Right renal pelvis (tissue), 4 donors: ENCODE measurements around the gene SMPD3. TPM values are rescaled to one million over a fixed set of nuclear protein-coding genes. Genes with fewer than 3 reads are reported as not detected.

Source experiments
- DNase-seq, 4 donors: peaks; one replicate each; pipeline ENCODE4 v3.0.0-alpha.2; 2013; ENCODE audit warnings: low read depth in 4 of 4, low spot score in 3 of 4, missing footprints in 1 of 4
- polyA plus RNA-seq, 4 donors: library from polyadenylated mRNA; unstranded; fragments of 120-200 nt; gene quantifications; one replicate each; pipeline ENCODE4 v1.2.1, GENCODE V29; 2013; ENCODE audit not compliant: insufficient read length in 4 of 4

The SMPD3 gene
- polyA plus RNA-seq, 4 donors: 1.1 to 1.5 (median 1.2) TPM

DNA sequence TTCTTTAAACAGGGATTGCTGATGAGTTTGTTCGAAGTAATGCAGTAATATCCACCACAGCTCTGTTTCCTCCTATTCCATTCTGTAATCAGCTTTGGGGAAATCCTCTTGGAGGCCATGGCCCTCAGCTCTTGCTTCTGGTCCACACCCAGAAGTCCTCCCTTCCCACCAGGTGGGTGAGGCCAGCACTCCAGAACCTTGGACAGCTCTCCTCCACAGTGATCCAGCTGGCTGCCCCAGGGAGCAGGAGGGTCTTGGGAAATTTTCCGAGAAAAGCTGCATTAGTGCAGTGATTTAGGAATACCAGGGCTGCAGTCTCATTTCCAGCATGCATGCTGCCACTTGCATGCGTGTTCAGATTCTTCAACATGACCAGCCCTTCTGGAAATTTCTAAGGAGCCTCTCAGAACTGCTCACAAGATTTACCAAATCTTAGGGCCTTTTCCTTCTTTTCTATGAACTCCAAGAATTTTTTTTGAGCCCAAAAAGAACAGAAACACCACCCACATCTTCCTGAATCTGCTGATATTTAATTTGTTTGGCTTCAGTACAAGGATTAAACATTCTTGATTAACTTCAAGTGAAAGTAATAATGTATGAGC, 4.2 kb downstream of the SMPD3 start:
- peak; percentile 40 to 59 (median 49) for DNase-seq

DNA sequence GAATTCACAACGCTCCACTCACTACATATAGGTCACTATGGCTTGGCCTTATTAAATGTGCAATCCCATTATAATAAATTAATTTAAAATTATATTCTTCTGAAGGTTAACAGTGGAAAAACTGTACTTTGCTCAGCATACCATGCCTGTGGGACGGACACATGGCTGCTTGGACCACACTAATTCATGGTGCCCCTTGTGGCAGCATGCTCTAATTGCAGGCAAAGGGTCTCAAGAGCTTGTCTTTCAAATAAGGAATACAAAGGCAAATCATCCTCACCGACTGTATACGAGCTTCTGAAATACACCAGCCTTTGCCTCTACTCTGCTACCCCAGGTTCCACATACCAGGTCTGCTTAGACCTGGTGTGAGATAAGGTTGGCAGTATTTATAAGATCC, 11.7 kb downstream of the SMPD3 start:
- no peak for DNase-seq

DNA sequence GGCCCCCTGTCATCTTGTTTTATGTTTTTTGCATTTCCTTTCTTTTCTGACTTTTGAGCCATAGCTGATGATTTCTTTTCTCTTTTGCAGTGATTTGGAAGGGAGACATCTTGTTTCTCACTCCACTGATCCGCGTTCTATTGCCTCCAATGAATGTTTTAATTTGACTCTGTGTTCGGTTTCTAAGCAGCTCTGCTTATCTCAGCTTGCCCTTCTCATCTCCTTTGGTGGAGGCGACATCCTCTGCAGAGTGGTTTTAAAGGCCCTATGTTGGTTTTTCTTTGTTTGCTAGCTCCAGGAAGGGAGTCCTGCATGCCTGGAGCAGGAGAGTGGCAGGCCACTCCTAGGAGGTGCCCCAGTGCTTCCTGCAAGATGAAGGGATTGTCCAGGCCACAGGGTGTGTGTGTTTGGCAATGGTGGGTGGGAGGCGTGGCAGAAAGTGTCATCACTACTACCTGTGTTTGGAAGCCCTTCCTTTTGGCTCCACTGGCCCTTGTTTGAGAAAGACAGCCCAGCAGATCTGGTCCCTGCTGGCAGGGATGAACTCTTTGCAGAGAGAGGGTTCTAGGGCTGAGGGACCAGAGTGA, 13.6 kb downstream of the SMPD3 start:
- no peak for DNase-seq

DNA sequence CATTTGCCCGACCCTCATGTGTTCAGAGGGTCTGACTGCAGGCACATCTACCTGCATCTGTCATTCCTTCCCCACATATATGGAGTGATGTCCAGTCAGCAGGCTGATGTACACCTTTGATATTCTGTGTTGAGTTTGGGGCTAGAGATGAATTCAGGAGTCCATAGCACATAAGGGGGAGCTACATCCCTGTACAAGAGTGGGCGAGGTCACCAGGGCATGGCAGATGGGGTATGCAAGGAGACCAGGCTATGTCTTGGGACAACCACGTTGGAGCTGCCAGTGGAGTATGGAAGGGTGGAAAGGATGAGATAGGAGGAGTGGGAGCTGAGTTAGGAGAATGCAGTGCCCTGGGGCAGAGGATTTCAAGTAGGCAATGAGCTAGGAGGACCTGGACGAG, 15.0 kb downstream of the SMPD3 start:
- no peak for DNase-seq

DNA sequence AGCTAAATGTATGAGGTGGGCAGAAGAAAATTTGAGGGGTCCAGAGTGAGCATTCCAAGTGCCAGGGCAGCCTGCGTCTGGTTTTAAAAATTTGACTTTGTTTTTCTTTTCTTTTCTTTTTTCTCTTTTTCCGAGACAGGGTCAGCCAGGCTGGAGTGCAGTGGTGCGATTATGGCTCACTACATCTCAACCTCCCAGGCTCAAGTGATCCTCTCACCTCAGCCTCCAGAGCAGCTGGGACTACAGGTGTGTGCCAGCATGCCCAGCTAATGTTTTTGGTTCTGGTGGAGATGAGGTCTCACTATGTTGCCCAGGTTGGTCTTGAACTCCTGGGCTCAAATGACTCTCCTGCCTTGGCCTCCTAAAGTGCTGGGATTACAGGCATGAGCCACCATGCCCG, 15.6 kb downstream of the SMPD3 start:
- DNase-seq: no peak

DNA sequence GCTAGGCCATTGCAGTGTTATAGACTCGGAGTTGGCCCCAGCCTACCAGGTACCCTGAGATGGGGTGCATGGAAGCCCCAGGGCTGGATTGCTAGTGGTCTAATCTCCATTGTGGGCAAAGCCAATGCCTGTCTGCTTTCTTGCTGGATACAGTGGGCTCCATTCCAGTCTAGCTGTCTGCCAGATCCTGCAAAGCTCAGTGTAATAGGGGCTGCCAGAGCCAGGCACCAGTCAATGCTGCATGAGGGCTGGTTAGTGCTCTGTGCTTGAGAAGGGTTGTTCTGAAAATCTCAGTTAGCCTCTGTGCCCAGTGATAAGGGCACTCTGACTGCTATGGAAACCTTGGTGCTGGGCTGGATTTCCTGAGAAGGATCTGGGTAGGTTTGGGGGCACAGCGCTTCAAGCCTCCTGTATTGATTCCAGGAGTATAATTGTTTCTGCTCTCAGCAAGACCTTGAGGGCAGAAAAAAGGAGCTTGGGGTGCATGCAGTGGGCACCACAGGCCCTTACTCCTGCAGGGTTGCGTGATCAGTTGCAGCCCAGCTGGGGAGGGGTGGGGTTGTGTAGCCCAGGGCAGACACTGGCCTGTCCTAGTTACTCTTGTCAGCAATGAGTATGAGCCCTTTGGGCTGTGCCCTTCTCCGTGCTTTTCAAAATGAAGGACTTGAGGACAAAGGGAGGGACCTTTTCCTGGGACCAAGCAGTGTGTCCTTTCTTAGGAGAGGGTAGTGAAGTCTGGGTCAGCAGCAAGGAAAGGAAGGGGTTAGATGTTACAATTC, 19.0 kb downstream of the SMPD3 start:
- no peak for DNase-seq

DNA sequence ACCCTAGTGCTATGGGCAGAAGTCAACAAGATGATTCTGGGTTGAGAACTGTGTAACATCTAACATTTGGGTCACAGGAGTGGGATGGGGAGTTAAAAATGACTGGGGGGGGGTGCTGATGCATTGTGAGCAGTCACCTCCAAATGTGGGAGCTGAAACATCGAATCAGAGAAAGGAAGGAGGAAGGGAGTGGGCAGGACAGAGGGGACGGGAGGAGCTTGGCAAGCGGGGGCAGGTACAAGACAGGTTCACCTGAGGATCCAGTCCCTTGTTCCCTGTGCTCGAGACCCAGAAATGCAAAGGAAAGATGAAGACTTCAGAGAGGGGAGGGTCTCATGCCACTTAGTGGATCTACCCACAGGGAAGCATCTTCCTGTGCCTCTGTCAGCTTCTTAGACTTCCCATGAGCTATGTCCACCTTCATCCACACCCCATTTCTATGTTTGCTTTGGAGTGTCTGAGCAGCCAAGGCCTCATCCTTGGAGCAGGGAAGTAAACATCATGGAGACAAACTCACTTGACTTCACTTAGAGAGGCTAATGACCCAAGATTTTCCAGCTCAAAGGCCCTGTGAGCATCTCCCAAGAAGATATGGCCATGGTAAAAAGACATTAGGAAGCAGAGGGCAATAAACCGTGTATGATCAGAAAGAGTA, 20.5 kb downstream of the SMPD3 start:
- no peak for DNase-seq

DNA sequence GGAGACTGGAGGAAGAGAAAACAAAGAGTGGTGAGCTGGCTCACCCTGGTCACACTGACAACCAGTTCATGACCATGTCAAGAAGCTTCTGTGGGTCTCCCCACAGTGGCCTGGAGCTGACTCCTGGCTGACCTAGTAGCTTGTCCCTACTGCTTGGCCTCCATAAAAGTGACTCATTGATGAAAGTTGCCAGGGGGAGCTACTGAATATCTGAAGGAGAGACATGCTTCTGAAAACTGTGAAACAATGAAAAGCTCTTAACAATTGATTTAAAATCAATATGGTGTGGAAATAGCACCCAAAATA, 22.0 kb downstream of the SMPD3 start:
- DNase-seq: no peak

DNA sequence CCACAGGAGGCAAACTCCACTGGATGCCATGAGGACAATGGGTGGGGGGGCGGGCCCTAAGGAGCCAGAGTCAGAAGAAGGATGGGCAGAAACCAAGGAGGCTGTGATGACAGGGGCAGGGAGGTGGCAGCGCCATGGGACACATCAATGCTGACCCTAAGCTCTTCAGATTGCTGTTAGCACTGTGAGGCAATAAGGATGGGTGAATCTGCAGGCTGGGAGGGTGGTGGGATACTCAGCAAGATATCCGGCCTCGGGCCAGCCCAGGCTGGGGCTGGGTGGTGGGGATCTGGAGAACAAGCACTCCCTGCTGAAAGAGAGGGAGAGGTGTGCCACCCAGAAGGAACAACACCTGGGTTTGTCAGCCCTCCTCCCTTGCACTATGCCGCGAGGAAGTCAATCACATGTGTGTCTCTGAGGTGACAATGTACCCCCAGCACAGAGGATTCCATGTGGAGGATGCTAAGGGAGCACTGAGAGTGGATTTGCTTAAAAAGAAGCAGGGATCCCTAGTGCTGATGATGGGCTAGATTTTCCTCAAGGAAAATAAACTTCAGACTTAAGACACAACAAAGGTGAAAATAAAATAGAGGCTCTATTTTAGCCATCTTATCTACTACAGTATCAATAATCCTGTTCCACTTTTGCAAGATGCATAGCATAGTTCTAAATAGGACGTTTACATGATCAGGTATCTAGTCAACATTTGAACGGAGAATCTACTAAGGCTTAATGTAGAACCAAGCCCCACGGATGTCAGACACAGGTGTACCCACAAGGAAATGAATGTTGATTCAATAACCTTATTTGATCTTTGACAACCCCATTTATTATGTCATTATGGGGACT, 22.6 kb downstream of the SMPD3 start:
- no peak for DNase-seq

DNA sequence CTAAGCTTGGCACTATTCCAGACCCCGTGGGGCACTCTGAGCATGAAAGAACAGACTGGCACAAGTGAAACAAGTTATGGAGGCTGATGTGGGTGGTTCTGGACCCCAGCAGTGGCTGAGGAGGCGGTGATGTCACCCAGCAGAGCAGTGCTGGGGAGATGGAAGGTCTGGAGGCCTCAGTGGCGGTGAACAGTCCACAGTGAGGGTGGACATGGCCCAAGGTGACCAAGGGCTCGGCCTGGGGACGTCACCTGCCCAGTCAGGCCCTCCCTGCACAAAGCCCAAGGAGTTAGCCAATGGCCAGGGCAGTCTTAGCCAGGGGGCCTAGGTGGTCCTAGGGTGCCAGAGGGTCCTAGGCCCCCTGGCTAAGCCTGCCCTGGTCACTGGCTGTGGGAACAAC, 24.5 kb downstream of the SMPD3 start:
- DNase-seq: no peak

DNA sequence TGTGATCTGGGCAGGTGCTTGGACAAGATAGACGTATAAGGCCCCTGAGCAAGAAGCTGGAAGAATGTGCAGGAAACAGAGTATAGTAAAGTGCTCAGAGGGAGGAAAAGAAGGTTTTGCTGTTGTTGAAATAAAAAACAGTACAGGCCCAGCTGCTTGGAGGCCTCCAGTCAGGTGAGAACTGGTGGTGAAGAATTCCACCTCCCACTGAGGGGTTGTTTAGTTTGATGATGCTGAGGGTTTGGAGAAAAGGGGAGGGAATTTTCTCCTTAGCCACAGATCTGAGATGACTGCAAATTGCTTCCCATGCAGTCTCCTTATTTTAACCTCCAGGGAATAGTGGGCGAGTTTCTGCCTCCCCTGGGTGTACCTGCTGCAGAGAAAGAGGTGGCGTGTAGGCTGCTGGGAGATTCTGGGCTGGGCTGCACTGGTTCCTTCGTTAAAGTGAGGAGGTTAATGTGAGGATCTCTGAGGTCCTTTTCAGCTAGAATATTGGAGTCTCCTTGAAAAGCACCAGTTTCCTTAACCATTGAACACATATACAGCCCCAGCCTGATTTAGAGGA, 25.8 kb downstream of the SMPD3 start:
- no peak for DNase-seq

DNA sequence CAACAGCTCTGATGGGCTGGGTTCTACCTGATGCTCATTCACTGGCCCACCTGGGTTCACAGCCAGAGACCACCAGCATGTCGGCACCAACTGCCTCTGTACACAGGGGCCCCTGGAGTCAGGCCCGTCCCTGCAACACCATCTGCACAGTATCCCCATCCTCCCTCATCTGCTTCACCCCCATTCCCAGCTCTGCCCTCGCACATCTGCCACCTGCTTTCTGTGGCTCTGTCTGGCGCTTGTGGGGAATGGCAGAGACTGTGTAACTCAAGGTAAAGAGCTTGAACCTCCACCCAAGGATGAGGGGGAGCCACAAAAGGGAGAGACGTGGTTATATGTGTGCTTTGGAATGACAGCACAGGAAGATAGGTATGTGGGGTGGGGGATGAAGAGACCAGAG, 27.2 kb downstream of the SMPD3 start:
- DNase-seq: no peak

DNA sequence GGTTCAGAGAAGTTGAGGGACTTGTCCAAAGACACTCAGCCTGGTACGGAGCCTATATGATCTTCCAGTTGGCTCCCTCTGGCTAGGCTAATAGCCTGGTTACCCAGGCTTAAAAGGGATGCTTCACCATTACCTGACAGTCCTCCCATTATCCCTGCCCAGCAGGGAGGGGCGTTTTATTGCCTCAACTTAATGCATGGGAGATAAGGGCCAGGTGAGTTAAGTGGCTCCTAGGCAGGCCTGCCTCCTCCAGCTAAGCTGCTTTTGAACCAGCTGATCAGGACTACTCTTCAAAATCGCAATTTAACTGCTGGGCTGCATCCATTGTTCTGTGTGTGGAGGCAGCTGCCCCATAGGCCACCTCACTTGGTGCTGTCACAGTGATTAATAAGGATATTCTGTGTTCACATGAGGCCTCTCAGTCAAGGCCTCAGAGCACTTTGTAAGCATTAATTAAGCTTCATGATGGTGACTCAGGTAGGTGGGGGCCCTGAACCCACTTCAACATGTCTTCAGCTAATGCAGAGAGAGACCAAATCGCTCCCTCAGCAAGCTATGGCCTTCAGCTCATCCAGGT, 27.9 kb downstream of the SMPD3 start:
- DNase-seq: no peak

DNA sequence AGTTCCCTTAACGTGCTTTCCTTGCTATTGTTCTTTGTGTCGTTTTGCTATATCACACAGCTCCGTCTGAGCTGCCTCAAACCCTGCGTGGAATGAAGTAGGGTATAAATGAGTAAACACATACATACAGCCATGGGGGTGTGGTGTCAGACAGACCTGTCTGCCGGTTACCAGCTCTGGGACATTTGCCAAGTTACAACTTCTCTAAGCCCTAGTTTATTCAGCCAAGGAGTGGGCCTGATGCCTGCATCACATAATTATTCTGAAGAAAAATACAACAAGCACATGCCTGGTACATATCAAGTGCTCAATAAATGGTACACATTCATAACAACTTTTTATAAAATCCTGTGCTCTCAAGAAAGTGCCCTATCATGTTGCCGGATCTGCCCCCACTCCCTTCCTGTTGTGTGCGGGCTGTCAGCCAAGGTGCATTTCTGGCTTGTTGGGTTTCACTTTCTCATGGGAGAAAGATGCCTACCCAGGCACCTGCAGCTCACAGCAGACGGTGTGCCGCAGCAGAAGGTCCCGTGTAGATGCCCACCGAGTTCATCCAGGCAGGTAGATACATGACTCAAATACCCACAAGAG, 30.5 kb downstream of the SMPD3 start:
- DNase-seq: no peak

DNA sequence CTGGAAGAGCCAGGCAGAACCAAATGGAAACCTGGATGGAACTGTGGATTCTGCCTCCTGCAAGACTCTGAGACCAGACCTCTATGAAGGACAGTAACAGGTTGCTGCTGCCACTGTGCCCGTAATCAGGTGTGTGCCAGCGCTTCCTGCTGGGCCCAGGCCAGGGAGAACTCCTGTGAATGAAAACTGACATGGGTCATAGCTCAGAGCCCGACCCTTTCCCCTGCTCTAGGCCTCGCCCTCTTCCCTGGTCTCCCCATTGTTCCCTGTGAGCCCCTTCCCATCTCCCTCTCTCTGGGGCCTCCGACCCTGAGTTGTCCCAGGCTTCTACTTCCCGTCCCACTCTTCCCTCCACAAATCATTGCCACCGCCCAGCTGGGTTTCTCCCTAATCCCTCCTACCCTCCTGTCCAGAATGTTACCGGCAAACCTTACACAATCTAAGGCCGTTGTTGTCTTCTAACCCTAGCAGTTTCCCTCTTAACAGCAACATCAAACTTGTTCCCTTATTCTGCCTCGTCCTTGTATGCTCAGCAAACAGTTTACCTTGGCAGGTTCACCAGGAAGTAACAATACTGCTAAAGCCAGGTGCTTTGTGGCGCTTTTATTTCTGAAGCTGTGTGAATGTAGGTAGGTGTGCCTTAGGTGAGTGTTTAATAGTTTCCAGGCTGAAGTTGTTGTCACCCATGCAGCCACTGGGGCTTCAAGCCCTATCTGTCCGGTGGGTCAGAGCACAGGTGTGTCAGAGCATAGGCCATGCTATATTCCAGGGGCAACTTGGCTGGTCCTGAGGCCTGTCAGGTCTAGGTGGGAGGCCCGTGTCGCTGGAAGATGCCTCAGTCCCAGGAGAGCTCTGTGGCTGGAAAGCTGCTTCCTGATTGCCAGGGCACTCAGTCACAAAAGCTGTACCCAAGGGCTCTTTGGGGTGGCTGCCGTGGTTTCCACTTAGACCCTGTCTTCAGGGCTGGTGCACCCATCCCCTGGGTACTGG, 32.0 kb downstream of the SMPD3 start:
- no peak for DNase-seq

DNA sequence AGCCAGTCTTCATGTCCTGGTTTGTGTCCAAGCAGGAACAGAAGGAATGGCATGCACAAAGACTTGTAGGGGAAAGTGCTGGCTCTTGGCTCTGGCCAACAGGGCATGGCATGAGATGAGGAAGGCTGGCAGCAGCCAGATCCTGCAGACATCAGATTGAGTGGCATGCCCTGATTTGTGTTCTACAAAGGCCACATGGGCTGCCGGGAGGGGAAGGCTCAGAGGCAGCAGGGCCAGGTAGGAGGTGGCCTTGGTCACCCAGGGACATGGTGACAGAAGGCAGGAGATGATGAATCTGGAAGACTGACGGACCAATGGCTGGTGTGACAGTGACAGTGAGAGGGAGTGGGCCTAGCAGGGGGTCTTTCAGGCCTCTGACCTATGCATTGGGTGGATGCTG, 33.7 kb downstream of the SMPD3 start:
- DNase-seq: no peak

DNA sequence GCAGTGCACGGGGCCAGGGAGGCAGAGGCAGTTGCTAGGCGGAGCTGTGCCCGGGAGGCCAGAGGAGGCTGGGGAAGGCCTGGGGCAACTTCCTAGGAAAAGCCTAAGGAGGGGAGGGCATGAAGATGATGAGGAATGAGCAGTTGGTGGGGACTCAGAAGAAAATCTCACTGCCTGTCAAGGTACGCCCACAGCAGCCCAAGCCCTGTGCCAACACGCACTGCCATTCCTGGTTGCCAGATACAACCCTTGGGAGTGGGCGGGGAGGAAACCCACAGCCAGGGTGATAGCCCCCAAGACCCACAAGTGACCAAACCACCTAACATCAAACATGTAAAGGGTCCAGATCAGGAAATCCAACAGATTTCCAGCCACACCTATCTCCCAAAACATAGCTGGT, 36.2 kb downstream of the SMPD3 start:
- no peak for DNase-seq

DNA sequence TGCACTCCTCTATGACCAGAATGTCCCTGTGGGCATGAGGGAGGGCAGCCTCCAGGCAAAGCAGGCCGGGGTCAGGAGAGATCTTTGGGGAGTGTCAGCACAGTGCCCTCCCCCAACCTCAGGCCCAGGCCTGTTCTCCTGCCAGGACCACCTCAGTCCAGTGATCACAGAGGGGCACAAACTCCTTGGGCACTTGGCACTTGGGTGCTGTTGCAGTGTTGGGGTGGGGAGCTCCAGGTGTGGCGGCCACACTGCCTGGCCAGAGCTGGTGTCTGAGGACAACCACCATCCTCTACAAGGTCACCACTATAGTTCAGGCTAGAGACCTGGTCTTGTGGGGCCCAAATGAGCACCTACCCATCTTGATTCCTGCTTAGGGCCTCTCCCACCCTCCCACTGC, 37.2 kb downstream of the SMPD3 start:
- DNase-seq: no peak

DNA sequence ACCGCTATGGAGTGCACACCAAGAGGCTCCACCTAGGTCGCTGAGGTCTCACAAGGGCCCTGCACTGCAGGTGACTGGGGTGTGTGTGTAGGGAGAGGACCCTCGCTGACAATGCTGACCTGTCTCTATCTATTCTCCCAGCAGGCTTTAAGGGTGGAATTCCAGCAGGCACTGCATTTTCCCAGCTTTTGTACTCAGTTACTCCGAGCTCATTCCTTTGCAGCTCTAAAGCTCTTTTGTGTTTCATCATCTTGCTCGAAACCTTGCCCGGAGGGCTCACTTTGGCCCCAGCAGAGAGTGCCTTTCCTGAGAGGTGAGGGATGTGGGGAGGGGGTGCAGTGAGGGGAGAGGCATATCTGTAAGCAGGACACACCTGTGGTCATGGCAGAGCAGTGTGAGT, 39.3 kb downstream of the SMPD3 start:
- no peak for DNase-seq
